HG03097 (cell line): Measurements from ENCODE around the gene ACOT7.
A peak's percentile ranks its signal among the peaks of the same experiment; 100 is the strongest.

Experiments
- ATAC-seq: cut with Tn5 transposase; IDR thresholded peaks from one replicate; pipeline ENCODE4 v1.9.1; 2021; ENCODE audit not compliant: unreplicated experiment, low FRiP score

ACOT7 gene

GRCh38 chr1:6257541-6258069 is 136.0 kb downstream of the ACOT7 start:
- no peak for ATAC-seq

- no peak for ATAC-seq
Observed at GRCh38 chr1:6256645-6257044, 136.9 kb downstream of the ACOT7 start.

GRCh38 chr1:6254691-6255090 is 138.9 kb downstream of the ACOT7 start:
- no peak for ATAC-seq

DNA sequence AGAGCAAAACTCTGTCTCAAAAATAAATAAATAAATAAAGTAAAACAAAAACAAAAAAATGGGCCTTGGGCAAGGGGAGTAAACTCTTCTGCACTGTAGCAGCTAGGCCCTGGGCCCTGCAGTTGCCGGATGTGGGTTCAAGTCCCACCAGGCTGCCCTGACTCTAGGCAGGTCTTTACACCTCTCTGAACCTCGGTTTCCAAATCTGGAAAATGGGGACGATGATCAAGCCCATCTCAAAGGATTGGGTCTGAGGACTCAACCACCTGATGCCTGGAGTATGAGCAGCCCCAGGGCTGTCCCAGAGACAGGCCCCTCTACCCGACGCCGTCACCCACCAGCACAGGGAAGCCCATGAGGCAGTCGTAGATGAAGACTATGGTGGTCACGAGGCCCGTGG is 140.2 kb downstream of the ACOT7 start:
- no peak for ATAC-seq

- no peak for ATAC-seq
Observed at GRCh38 chr1:6252374-6252710, 141.2 kb downstream of the ACOT7 start.

GRCh38 chr1:6251681-6252373 is 141.7 kb downstream of the ACOT7 start:
- no peak for ATAC-seq

DNA sequence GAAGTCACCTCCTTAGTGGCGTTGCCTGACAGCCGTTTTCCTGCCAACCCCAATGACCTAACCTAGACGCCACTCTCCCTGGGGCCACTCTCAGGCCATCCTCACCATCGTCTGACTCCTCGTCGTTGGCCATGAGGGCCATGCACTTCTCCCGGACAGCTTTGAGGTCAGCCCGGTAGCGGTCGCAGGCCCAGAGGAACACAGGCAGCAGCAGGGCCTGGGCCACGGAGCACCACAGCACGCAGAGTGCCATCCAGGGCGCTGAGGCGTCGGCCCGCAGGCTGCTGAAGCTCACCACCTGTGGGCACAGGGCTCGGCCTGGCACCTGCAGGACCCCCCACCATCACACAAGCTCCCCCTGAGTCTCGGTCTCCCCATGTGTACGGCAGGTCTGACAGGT is 142.3 kb downstream of the ACOT7 start:
- ATAC-seq = no peak

DNA sequence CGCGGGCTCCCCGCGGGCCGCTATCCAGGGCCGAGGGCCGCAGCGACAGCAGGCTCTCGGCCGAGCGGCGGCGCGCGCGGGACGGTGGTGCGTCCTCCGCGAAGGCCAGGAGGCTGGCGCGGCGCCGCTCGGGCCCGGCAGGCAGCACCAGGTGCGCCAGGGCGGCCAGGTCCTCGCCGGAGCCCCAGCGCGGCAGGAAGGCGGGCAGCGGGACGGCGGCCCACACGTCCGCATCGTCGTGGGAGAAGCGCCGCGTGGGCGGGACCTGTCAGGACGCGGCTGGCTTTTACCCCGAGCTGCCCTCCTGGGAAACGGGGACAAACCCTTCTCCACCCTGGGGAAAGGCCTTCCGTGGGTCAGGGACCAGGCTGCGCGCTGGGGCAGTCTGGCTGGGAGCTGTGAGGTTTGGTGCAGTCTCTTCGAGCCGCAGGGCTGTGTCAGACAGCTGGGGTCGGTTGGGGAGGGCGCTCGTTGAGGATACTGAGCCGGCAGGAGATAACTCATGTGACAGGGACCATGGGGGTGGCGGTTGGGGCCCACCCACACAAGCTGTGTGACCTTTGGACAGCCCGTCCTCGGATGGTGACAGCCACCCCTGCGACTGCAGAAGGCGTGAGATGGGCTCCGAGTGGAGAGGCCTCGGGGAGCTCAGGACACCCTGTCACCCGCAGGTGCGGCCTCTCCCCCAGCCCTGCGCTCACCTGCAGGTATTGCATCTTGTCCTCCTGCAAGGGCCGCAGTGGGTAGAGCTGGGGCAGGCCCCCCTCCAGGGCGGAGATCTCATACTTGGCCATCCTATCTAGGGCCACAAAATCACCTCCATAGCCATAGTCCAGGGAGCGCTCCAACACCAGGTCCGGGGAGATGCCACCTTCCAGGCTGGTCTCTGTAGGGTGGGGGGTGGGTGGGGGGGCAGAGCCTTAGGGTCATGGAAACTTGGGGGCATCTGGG is 143.6 kb downstream of the ACOT7 start:
- ATAC-seq = no peak

- ATAC-seq = no peak
Observed at GRCh38 chr1:6248932-6249738, 144.4 kb downstream of the ACOT7 start.

GRCh38 chr1:6248161-6248776 is 145.3 kb downstream of the ACOT7 start:
- no peak for ATAC-seq

DNA sequence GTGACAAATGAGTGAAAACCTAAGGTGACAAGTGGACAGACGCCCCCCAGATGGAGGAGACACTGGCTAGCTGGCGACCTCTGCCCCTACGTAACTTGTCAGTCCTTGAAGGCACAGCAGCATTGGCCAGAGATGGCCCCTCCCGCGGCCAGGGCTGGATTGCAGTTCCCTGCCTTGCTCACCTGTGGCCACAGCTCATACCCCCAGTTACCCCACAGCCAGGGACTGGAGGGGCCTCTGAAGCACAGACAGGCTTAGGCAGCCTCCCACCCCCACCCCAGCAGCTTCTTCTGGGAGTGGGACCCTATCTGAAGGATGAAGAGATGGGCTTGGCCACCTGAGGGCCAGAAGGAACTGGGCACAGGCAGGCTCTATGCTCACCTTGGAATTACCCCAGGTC is 145.9 kb downstream of the ACOT7 start:
- ATAC-seq = no peak

DNA sequence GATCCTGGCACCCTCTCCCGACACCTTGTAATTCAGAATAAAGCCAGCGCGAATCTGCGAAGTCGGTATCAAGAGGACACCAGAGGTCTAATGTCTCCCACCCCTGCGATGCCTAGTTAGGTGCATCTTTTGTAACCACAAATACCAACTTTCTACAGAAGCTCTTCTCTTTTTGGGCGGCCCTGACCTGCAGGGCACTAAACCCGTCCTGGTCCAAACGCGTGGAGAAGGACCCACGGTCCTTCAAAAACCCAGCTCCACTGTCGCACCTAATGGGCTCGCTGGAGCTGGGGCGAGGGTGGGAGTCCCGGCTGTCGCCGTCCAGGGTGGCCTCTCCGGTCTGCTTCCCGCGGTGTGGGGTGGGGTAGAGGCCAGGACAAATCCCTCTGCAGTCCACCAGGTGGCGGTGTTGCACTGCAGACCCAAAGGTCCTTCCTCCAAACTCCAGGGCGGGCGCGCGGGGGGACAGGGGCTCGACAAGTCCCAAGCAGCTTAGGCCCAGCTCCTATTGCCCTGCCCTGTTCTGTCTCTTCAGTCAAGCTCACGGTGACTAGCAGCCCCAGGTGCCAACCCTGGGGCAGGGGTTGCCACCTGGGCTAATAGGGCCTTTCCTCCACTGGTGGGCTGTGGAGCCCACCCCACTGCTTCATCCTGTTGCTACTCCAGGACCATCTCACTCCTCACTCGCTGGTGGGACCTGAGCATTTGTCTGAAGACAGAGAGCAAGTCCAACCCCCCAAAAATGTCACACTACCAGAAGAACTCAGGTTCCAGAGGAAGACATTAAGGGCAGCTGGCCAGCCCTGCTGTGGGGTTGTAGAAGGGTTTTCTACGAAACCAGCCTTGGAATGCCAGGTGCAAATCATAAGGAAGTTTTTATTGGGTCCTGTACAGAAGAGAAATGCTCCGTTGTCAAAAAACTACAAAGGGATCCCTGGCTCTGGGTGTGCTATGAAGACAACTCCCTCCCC is 146.8 kb downstream of the ACOT7 start:
- no peak for ATAC-seq

DNA sequence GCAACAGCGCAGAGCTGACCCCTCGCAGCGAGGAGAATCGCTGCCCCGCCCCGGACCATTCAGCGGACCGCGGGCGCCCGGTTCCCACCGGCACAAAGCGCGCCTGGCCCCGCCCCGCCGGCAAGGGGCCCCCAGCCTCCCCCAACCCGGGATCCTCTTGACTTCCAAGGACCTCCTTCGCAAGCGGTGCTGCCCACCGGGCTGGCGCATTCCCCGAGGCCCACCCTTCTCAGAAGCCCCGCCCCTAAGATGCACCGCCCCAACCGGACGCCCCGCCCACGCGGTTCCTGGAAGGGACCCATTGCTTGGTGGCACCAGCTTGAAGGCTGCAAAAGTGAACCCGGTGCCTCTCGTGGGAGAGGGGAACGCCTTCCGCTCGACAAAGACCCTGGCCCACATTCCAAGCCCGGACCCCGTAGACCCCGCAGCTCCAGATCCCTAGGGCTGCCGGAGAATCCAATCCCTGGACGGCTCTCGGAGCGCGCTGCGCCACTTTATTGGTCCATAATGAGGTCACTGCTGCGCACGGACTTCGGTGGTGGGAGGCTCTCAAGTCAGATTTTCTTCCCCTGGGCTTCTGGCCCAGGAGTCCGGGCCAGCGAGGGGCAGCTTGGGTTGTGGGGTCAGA is 147.6 kb downstream of the ACOT7 start:
- no peak for ATAC-seq

DNA sequence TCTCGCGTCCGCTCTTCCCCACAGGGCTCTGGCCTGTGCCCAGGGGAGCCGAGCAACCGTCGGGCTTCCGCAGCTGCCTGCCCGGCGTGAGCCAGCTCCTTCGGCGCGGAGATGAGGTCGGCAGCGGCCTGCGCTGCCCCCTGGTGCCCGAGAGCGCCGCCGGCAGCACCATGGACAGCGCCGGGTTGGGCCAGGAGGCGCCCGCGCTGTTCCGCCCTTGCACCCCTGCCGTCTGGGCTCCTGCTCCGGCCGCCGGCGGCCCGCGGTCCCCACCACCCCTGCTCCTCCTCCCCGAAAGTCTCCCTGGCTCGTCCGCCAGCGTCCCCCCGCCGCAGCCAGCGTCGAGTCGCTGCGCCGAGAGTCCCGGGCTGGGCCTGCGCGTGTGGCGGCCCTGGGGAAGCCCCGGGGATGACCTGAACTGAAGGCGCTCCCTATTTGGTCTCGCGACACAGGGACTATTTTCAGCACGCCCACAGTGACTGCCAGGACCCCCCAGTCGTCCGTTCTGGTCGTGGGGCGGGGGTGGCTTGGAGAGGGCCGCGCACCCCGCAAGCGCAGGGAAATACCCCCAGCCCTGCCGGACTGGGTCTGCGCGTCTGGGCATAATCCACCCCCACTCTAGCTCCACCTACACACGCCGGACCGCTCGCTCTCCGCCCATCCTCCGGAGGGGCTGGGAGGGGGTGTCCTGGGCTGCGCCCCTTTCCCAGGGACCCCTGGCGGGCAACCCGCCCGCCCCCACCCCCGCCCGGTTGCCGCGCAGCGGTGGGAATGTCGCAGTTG is 148.3 kb downstream of the ACOT7 start:
- peak; percentile 53 for ATAC-seq

DNA sequence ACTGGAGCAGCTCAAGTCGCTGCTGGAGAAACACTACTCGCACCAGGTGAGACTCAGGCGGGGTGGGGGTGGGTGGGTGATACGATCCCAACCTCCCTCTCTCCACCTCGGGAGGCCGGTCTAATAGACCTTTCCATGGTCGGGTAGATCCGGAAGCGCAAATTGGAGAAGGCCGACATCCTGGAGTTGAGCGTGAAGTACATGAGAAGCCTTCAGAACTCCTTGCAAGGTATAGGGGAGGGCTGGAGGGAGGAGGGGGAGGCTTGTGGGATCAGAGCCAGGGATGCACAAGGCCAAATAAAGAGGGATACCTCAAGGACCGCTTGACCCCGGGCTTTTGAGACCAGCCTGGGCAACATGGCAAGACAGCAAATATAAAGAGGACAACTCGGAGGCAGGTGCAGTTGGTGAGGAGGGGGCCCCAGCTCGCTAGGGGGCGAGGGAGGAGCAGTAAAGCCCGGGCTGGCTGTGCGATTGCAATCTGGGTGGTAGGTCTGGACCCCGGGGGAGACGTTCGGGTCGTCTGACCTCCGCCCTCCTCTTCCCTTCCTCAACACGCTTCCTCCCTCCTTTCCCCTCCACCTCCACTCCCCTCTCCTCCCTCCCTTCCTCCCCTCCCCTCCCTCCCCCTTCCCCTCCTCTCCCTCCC is 149.0 kb downstream of the ACOT7 start:
- ATAC-seq = no peak

DNA sequence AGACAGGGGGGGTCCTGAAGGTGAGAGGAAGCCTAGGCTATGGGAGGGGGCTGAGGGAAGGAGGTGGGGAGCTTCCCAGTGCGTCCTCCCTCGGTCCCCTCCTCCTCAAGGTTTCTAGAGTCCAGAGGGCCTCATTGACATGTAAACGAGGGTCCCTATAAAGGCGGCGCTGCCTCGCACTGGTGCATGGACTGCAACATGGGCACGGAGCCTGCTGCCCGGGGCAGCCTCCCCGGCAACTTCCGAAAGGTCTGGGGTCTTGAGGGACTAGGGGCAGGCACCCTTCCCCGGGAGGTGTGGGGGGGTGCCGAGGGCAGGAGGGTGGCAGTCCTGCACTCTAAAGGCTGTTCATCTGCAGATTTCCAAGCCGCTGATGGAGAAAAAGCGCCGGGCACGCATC is 149.6 kb downstream of the ACOT7 start, which contains the start of gene HES3:
Gene HES3, plus strand, starts transcription at position 187 of the 400 bp plus-strand sequence. Its CDS starts 187 bp downstream, at position 374.
- no peak for ATAC-seq

DNA sequence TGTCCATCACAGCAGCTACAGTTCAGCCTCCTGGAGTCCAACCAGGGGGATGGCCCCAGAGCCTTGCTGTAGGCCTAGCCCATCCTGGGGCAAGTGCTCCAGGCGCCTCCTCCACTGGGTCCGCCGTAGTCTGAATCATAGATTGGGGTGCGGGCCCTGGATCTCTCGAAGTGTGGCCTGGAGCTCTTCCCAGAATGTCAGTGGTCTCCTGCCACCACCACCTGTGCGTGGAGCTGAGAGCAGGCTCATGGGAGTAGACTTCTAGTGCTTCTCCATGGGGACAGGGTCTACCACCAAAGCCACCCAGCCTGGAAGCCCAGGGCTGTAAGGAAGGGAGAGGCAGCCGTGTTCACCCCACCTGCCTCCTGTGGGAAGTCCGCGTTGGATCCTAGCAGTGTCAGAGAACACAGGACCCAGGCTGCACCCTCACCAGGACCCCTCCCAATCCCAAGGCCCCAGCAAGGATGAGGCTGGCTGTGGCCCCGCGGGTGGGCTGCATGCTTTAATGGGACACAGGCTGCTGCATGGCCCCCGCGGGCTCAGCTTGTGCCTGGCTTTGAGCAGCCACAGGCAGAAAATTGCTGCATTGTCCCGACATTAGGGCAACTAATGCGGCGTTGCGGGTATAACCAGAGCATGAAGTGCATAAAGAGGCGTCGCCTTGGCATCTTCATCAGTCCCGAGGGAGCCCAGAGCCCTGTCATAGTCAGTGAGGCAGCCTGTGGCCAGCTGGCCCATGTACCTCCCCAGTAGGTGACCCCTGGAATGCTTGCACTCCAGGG is 150.3 kb downstream of the ACOT7 start:
- ATAC-seq = no peak
